C4-2B (cell line): ENCODE measurements around the gene CHCHD6.

ENCODE experiments used
- CTCF ChIP-seq: fragments of 450-650 bp; conservative IDR thresholded peaks from 2 replicates; pipeline ENCODE4 v1.5.1; 2017; ENCODE audit warnings: mild to moderate bottlenecking
- ZFX ChIP-seq: fragments of 450-650 bp; IDR thresholded peaks from 2 replicates; pipeline ENCODE4 v1.6.1; 2017

- no peak for TF ChIP-seq CTCF
- TF ChIP-seq ZFX, result no peak
Measured at GRCh38 chr3:126995926-126996512, 292.0 kb downstream of the CHCHD6 start.
